GM20000 (cell line): ENCODE data around the gene SHH.
A peak's percentile ranks its signal among the peaks of the same experiment; 100 is the strongest.

ENCODE experiments used
- DNase-seq: peaks from one replicate; pipeline ENCODE4 v3.0.0; 2012; ENCODE audit warnings: low spot score
- CTCF ChIP-seq: IDR thresholded peaks from 2 replicates; pipeline ENCODE4 v1.5.1; 2012; ENCODE audit warnings: mild to moderate bottlenecking, control low read depth; ENCODE audit errors: extremely low read depth, missing control alignments

The SHH gene

GRCh38 chr7:155798673-155799439 lies 13.4 kb downstream of the SHH start:
- no peak for TF ChIP-seq CTCF
- no peak for DNase-seq

- DNase-seq: no peak
- no peak for TF ChIP-seq CTCF
Measured at GRCh38 chr7:155797262-155798250, 14.7 kb downstream of the SHH start.

GRCh38 chr7:155796381-155797261 lies 15.6 kb downstream of the SHH start:
- peak; percentile 91 for DNase-seq
- TF ChIP-seq CTCF: peak; percentile 98

- no peak for DNase-seq
- no peak for TF ChIP-seq CTCF
Measured at GRCh38 chr7:155795951-155796350, 16.3 kb downstream of the SHH start.

GRCh38 chr7:155795401-155795800 lies 16.9 kb downstream of the SHH start:
- DNase-seq: no peak
- no peak for TF ChIP-seq CTCF

- no peak for TF ChIP-seq CTCF
- DNase-seq: no peak
Measured at GRCh38 chr7:155794196-155794595, 18.1 kb downstream of the SHH start.
